ENCODE data around the gene TP53BP1. TPM values are rescaled to one million over a fixed set of nuclear protein-coding genes. Genes with fewer than 3 reads are reported as not detected.
A peak's percentile ranks its signal among the peaks of the same experiment; 100 is the strongest.
"Not testable (repeated sequence)": the region's sequence is repeated elsewhere in the genome, so short reads cannot be mapped to it uniquely, and the experiment has no call there.

Gene TP53BP1
- total RNA-seq, 1 donor from 2014 or later: 61.6 TPM

GRCh38 chr15:43414196-43414595, 78.8 kb downstream of the TP53BP1 start:
- no peak for DNase-seq (ENCODE audit: low spot score)

DNA sequence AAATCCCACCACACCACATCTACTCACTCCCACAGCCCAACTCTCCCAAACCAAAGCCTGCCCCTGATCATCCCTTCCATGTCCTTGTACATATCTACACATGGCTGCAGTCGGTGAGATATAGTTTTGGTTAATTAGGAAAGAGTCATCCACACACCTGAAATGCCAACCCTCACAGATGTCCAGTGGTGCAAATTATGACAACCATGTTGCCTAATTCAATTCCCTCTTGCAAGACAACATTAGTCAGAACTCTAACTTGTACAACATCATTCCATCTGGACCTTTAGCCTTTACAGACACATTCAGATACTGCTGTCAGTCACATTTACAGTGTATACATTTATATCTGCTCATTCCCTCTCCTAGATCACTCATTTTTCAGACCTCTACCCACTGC, 80.9 kb downstream of the TP53BP1 start:
- DNase-seq (ENCODE audit: low spot score): no peak

- no peak for DNase-seq (ENCODE audit: low spot score)
These were observed 82.3 kb downstream of the TP53BP1 start for GRCh38 chr15:43410572-43411214.

GRCh38 chr15:43408789-43409188, 84.2 kb downstream of the TP53BP1 start:
- no peak for DNase-seq (ENCODE audit: low spot score)

DNA sequence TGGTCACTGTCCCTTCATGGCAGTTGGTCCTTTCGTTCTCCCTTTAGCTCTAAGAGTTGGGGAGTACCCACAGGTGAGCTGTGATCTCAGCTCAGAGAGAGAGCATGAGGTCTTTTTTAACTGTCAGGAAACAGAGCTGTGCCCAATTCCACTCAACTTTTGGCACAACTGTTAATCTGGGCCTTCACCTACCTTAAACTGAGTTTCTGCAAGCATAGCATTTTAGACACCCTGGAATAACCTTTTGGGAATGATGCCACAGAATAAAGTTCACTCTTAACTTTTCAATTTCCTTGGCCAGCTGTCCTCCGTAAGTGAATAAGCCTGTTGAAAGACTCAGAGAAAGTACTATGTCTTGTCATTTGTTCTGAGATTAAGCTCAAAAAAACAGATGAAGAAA, 86.1 kb downstream of the TP53BP1 start:
- DNase-seq (ENCODE audit: low spot score): no peak

- no peak for DNase-seq (ENCODE audit: low spot score)
These were observed 86.8 kb downstream of the TP53BP1 start for GRCh38 chr15:43406189-43406588.

DNA sequence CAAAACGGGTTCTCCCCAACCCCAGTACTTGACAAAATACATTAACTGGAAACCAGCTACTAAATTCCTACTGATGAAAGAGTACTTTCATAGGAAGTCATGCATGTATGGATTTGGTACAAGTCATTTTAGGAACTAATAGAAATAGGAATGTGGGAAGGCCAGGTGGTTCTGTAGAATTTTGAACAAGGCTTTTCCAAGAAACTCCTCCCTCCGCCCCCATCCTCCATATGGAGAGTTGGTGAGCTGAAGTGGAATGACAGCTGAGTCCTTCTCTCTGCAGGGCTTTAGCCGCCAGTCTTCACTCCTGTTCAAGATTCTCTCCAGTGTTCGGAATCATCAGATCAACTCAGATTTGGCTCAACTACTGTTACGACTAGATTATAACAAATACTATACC, 88.8 kb downstream of the TP53BP1 start:
- DNase-seq (ENCODE audit: low spot score): no peak

DNA sequence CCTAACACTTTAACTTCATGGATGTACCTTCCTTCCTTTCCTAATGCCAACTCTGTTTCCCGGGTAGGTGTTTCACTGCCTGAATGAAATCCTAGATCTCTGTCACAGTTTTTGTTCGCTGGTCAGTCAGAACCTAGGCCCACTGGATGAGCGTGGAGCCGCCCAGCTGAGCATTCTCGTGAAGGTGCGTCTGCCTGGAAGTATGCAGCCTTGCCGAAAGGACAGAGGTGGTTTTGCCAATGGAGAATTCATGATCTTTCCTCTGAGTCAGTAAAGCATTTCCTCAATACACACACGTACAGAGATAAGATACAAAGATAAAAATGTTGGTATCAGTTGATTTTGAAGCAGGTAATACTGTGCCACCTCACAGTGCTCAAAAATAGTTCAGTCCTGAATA, 89.3 kb downstream of the TP53BP1 start:
- DNase-seq (ENCODE audit: low spot score): no peak

DNA sequence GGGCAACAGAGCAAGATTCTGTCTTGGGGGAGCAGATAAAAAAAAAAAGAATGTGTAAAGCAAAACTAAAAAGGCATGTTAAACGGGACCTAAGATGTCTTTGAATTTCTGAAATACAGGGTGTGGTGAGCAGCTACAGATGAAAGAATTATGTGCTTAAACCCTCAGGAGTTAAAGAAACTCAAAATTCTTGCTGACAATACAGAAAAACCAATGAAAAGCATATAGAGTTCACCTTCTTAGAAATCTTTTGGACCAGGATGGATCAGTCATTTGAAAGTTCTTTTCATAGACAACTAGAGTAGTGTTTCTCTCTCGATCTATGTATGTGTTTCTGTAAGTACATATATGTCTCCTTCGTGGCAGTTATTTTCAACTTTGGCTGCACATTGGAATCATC, 90.7 kb downstream of the TP53BP1 start:
- no peak for DNase-seq (ENCODE audit: low spot score)

DNA sequence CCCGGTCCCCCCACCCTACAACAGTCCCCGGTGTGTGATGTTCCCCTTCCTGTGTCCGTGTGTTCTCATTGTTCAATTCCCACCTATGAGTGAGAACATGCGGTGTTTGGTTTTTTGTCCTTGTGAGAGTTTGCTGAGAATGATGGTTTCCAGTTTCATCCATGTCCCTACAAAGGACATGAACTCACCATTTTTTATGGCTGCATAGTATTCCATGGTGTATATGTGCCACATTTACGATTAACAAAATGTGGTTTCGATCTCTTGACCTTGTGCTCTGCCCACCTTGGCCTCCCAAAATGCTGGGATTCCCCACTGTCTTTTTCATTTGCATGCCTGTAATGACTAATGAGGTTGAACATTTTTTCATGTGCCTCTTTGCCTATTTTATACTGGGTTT, 99.4 kb downstream of the TP53BP1 start:
- not testable (repeated sequence) for DNase-seq (ENCODE audit: low spot score)

DNA sequence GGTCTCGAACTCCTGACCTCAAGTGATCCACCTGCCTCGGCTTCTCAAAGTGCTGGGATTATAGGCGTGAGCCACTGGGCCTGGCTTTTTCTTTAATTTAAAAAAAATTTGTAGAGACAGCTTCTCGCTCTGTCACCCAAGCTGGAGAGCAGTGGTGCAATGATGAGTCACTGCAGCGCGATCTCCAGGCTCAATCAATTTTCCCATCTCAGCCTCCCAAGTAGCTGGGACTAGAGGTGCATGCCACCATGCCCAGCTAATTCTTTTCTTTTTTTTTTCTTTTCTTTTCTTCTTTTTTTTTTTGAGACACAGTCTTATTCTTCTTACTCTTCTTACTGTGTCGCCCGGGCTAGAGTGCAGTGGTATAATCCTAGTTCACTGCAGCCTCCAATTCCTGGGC, 102.2 kb downstream of the TP53BP1 start:
- DNase-seq (ENCODE audit: low spot score): no peak

DNA sequence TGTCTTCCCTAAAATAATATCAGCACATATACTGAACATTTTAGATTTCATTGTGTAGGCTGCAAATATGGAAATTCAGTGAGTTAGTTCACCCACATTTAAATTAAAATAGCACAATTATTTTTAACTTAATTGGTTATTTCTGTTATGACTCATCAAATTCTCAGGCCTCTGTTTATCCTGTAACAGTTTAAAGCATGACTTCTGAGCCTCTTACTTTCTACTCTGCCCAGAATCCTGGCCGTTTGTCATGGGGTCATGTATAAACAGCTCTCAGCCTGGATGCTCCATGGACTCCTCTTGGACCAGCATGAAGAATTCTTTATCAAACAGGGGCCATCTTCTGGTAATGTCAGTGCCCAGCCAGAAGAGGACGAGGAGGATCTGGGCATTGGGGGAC, 109.9 kb downstream of the TP53BP1 start:
- DNase-seq (ENCODE audit: low spot score): no peak

DNA sequence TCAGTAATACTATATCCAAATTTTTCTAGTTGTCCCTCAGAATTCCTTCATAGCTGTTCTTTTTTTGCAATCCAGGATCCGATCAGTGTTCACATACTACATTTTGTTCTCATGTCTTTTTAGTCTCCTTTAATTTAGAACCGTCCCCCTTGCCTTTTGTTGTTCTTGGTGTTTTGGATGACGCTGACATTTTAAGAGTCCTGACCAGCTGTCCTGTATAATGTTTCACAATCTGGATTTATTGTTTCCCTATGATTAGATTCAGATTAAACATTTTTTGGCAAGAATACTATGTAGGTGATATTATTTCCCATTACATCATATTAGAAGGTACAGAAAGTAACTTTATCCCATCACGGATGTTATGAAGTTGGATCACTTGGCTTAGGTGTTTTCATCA, 110.6 kb downstream of the TP53BP1 start:
- DNase-seq (ENCODE audit: low spot score): no peak

GRCh38 chr15:43378601-43379000, 114.4 kb downstream of the TP53BP1 start:
- DNase-seq (ENCODE audit: low spot score): no peak

- DNase-seq (ENCODE audit: low spot score): no peak
These were observed 116.8 kb downstream of the TP53BP1 start for GRCh38 chr15:43376017-43376705.

GRCh38 chr15:43370975-43371974, 121.7 kb downstream of the TP53BP1 start, which contains the start of the genes TUBGCP4 and ZSCAN29:
TSS of gene TUBGCP4 (plus strand) at chr15:43371101. CDS start at chr15:43371355, 254 bp downstream.
TSS of gene ZSCAN29 (minus strand) at chr15:43371043. CDS start at chr15:43369913, 1,130 bp downstream.
- peak; percentile 73 for DNase-seq (ENCODE audit: low spot score)

- no peak for DNase-seq (ENCODE audit: low spot score)
These were observed 122.5 kb downstream of the TP53BP1 start for GRCh38 chr15:43370310-43370974.

GRCh38 chr15:43361313-43361903, 131.5 kb downstream of the TP53BP1 start:
- no peak for DNase-seq (ENCODE audit: low spot score)

- DNase-seq (ENCODE audit: low spot score): no peak
These were observed 132.1 kb downstream of the TP53BP1 start for GRCh38 chr15:43360821-43361220.
